SH-SY5Y (cell line): ENCODE results near the gene DCAF16.

Experiments used
- GATA2 ChIP-seq: IDR thresholded peaks from 2 replicates; pipeline ENCODE4 v1.6.1; 2011; ENCODE audit warnings: mild to moderate bottlenecking, low read depth, low read length
- GATA3 ChIP-seq: IDR thresholded peaks from 2 replicates; pipeline ENCODE4 v1.6.1; 2011; ENCODE audit warnings: low read depth, mild to moderate bottlenecking, low read length, moderate library complexity

GRCh38 chr4:17851959-17852358, 41.4 kb upstream of the DCAF16 start:
- TF ChIP-seq GATA2 (no peak), GATA3 (no peak)
